ENCODE measurements around the gene ZEB2. TPM values are rescaled to one million over a fixed set of nuclear protein-coding genes. Genes with fewer than 3 reads are reported as not detected.
A peak's percentile ranks its signal among the peaks of the same experiment; 100 is the strongest.

ZEB2 gene
- polyA plus RNA-seq, 2 of the 4 experiments (the other 2 are of a cell fraction): 4.2 to 7.0 TPM

- TF ChIP-seq, protein P1, sequence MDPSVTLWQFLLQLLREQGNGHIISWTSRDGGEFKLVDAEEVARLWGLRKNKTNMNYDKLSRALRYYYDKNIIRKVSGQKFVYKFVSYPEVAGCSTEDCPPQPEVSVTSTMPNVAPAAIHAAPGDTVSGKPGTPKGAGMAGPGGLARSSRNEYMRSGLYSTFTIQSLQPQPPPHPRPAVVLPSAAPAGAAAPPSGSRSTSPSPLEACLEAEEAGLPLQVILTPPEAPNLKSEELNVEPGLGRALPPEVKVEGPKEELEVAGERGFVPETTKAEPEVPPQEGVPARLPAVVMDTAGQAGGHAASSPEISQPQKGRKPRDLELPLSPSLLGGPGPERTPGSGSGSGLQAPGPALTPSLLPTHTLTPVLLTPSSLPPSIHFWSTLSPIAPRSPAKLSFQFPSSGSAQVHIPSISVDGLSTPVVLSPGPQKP (IDR thresholded peaks at IDR 0.05; ENCODE audit: low read depth, low read length): no peak
- TF ChIP-seq ZFP36 (IDR thresholded peaks at IDR 0.05; ENCODE audit: borderline replicate concordance, partially characterized antibody) (no peak), CHD2 (IDR thresholded peaks at IDR 0.05; ENCODE audit: low read length, partially characterized antibody) (no peak)
- CTCF ChIA-PET: interaction anchor here (0.7 kb wide), 1 partner anchor 233 kb away, joined by 3 read pairs; no protein-coding TSS in a partner anchor
- no peaks in the 10 kb centered on the region for H3K9me3 ChIP-seq
- peak overlapping the region; percentile 92 for H3K4me3 ChIP-seq
- peak overlapping the region; percentile 91 for H3K4me2 ChIP-seq
- H3K4me1 ChIP-seq: peaks cover 28% of the 10 kb centered on the region
- POLR2A ChIA-PET: no interaction called here
- FAIRE-seq (no peak), DNase-seq (ENCODE audit: low read depth in 1 of 2, low spot score in 1 of 2) (no peak), ATAC-seq (no peak)
- peak overlapping the region in 1 of 2 experiments; percentile 41; a peak in 3 of 6 replicates for H3K27ac ChIP-seq
- WGBS (ENCODE audit: missing lambda C conversion rate): 28% methylated on average over 8 of the region's 8 CpGs
Measured at GRCh38 chr2:144518748-144519596, 947 bp downstream of the ZEB2 start.

DNA sequence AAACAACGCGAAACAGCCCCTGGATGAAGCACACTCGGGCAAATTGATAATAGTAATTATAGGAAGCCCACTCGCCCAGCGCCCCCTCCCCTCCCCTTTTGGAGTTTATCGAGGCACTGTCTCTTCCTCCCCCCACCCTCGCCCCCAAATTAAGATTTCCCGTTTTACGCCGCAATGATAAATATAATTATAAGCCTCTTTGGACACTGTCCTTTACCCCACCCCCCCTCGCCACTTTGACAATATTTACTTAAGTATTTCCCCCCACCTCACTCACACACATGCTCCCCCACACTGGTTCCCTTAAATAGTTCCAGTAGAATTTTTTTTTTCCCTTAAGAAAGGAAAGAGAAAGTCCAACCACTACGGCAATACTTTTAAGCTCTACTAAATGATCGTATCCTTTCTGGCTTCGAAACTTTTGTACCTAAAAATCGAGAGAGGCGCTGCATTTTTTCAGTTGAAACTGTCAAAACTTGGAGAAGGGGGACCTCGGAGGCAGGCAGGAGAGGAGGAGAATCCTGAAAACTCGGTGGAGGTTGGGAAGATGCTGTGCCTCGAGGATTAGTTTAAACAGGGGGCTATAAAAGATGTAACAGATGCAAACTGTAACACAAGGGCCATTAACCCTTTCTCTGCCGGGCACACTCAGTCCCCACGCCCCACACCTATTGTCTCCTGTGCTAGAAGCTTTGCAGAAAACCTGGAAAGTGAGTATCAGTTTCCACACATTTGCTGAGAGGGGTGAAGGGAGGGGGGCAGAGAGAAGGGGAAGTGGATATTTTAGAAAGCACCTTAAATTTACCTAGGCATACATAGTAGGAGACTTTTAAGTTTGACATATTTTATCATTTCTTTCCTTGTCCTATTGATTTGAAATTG lies 1.8 kb downstream of the ZEB2 start:
- Histone ChIP-seq H3K9me3 (no peaks in the 10 kb centered on the region), H3K4me1 (peaks cover 28% of the 10 kb centered on the region), H3K4me3 (peak overlapping the region; percentile 92), H3K27ac (peak overlapping the region; percentile 93 to 95), H3K4me2 (peak overlapping the region; percentile 91)
- ATAC-seq (no peak), DNase-seq (ENCODE audit: low read depth in 1 of 2, low spot score in 1 of 2) (no peak), FAIRE-seq (no peak)
- no peak for TF ChIP-seq CHD4 (IDR thresholded peaks at IDR 0.05; ENCODE audit: borderline replicate concordance)
- TF ChIP-seq RFX5 (IDR thresholded peaks at IDR 0.05): no peak
- no peak for TF ChIP-seq KDM1A (IDR thresholded peaks at IDR 0.05; ENCODE audit: low read depth)
- no peak for TF ChIP-seq E2F6 (IDR thresholded peaks at IDR 0.05; ENCODE audit: borderline replicate concordance, low read depth)
- no peak for TF ChIP-seq USF2 (IDR thresholded peaks at IDR 0.05)
- TF ChIP-seq, protein P2, sequence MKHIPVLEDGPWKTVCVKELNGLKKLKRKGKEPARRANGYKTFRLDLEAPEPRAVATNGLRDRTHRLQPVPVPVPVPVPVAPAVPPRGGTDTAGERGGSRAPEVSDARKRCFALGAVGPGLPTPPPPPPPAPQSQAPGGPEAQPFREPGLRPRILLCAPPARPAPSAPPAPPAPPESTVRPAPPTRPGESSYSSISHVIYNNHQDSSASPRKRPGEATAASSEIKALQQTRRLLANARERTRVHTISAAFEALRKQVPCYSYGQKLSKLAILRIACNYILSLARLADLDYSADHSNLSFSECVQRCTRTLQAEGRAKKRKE (CRISPR knock-in tag; IDR thresholded peaks at IDR 0.05; ENCODE audit: low read depth): no peak
- TF ChIP-seq NFE2L2 (conservative IDR thresholded peaks at IDR 0.05; ENCODE audit: low read length): no peak
- no peak for TF ChIP-seq RNF2 (IDR thresholded peaks at IDR 0.05; ENCODE audit: borderline replicate concordance, low read depth)
- no peak for TF ChIP-seq CBX2 (IDR thresholded peaks at IDR 0.05; ENCODE audit: borderline replicate concordance, low read depth)
- TF ChIP-seq EHMT2 (IDR thresholded peaks at IDR 0.05; ENCODE audit: low read depth): no peak
- no peak for TF ChIP-seq SMC3 (IDR thresholded peaks at IDR 0.05)
- TF ChIP-seq FOSB (CRISPR knock-in tag; IDR thresholded peaks at IDR 0.05): no peak
- TF ChIP-seq PHF8 (IDR thresholded peaks at IDR 0.05; ENCODE audit: borderline replicate concordance, low read depth): no peak
- no peak for TF ChIP-seq SREBF2 (IDR thresholded peaks at IDR 0.05)
- TF ChIP-seq ZNF302 (CRISPR knock-in tag; IDR thresholded peaks at IDR 0.05): no peak
- TF ChIP-seq EHF (CRISPR knock-in tag; IDR thresholded peaks at IDR 0.05): no peak
- no peak for TF ChIP-seq HDAC2 (IDR thresholded peaks at IDR 0.05)
- TF ChIP-seq HOXA7 (CRISPR knock-in tag; IDR thresholded peaks at IDR 0.05): no peak
- TF ChIP-seq RCOR1 (IDR thresholded peaks at IDR 0.05; ENCODE audit: low read depth, low read length): no peak
- TF ChIP-seq, protein P1 (IDR thresholded peaks at IDR 0.05; ENCODE audit: low read depth, low read length): no peak
- WGBS (ENCODE audit: missing lambda C conversion rate): 5% methylated on average over 21 of the region's 21 CpGs
- ChIA-PET CTCF (no interaction called here), POLR2A (interaction anchor here (0.6 kb wide), 2 partner anchors 425 to 899 kb away, joined by 3 to 6 read pairs; no protein-coding TSS in a partner anchor)
